PFSK-1 (cell line): ENCODE data around the gene MBNL2.

Experiments
- FOXP2 ChIP-seq: optimal IDR thresholded peaks from 2 replicates; pipeline ENCODE3; 2011; ENCODE audit warnings: borderline replicate concordance, control low read depth, inconsistent platforms; ENCODE audit not compliant: insufficient read depth; ENCODE audit errors: extremely low read length, extremely low read depth
- TAF1 ChIP-seq: IDR thresholded peaks from 2 replicates; pipeline ENCODE4 v1.6.1; 2012; ENCODE audit warnings: low read length, control low read depth, borderline replicate concordance; ENCODE audit not compliant: insufficient read depth
- TF ChIP-seq, protein P1 (sequence below), 2 experiments: IDR thresholded peaks; 2 replicates each; pipeline versions ENCODE4 v1.6.1 to v1.8.0; 2011 to 2012; ENCODE audit warnings: low read depth in 2 of 2, low read length in 2 of 2, control low read depth in 1 of 2, inconsistent platforms in 1 of 2, mild to moderate bottlenecking in 1 of 2, moderate library complexity in 1 of 2; ENCODE audit not compliant: insufficient read depth in 1 of 2

DNA sequence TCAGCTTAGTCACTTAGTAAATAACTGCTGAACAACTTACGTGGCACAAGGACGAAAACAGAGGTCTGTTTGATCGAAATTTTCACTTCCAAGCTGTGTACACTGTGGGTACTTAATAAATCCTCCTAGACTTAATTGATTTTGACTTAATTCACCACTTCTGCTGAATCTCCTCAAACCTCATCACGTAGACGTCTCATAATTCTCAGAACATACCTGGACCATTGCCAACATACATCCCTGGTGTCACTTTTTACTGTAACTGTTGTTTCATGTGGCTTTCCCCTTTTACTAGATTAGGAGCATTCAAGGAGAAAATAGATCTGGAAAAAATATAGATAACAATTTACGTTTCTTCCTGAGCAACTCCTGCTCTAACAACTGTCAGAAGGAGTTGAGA lies 105.0 kb downstream of the MBNL2 start:
- TF ChIP-seq FOXP2 (no peak), TAF1 (no peak)
- TF ChIP-seq, protein P1, sequence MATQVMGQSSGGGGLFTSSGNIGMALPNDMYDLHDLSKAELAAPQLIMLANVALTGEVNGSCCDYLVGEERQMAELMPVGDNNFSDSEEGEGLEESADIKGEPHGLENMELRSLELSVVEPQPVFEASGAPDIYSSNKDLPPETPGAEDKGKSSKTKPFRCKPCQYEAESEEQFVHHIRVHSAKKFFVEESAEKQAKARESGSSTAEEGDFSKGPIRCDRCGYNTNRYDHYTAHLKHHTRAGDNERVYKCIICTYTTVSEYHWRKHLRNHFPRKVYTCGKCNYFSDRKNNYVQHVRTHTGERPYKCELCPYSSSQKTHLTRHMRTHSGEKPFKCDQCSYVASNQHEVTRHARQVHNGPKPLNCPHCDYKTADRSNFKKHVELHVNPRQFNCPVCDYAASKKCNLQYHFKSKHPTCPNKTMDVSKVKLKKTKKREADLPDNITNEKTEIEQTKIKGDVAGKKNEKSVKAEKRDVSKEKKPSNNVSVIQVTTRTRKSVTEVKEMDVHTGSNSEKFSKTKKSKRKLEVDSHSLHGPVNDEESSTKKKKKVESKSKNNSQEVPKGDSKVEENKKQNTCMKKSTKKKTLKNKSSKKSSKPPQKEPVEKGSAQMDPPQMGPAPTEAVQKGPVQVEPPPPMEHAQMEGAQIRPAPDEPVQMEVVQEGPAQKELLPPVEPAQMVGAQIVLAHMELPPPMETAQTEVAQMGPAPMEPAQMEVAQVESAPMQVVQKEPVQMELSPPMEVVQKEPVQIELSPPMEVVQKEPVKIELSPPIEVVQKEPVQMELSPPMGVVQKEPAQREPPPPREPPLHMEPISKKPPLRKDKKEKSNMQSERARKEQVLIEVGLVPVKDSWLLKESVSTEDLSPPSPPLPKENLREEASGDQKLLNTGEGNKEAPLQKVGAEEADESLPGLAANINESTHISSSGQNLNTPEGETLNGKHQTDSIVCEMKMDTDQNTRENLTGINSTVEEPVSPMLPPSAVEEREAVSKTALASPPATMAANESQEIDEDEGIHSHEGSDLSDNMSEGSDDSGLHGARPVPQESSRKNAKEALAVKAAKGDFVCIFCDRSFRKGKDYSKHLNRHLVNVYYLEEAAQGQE (IDR thresholded peaks at IDR 0.05; ENCODE audit: insufficient read depth in 1 of 2, low read depth in 2 of 2, low read length in 2 of 2), result no peak
